GM18526 (cell line): ENCODE measurements around the gene CFAP61.

ENCODE experiments used
- POLR2A ChIP-seq: IDR thresholded peaks from 3 replicates; pipeline ENCODE4 v1.6.1; 2011; ENCODE audit not compliant: insufficient read length; ENCODE audit errors: extremely low read depth

CFAP61 gene

DNA sequence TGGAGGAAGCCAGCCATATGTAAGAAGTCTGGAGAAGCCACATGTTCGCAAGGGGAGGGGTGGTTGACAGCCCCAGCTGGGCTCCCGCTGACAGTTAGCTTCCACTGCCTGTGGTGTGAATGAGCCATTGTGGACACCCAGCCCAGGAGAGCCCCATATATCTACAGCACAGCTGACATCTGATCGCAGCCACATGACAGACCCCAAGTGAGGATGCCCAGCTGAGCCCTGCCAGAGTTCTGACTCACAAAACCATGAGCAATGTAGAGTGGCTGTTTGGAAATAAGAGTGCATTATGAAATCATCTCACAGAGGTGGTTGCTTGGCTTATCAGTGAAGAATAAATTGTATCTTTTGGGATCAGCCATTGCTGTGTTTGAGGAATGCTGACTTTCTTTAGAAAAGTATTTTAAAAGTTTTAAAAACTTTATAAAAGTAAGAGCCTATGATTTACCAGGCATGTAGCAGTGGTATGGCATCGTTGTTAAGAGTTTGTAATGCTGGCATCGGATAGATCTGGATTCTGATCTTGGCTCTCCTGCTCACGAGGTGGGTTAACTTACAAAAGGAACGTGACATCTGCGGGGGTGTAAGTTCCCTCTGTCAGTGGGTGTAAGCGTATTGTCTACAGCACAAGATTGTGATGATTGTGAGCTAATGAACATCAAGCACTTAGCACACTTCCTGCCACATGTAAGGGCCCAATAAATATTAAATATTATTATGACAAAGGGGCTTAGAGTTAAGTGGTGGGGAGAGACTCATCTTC lies 24.1 kb downstream of the CFAP61 start:
- TF ChIP-seq POLR2A: no peak

DNA sequence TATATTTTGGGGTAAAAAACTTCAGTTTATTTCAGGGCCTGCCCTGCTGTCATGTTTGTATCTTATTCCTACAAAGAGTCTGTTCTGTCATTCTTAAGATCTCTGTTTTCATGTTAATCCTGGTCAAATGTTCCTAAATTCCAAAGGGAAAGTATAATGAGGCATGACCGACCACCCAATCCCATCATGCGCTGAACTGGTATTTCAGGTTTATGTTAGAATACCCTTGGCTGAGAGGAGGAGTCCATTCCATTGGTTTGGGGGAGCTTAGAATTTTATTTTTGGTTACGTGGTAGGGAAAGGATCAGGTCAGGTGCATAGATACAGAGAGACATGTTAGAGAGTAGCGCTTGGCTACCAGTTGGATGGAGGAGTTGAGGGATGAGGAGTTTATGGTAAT lies 25.7 kb downstream of the CFAP61 start:
- no peak for TF ChIP-seq POLR2A

DNA sequence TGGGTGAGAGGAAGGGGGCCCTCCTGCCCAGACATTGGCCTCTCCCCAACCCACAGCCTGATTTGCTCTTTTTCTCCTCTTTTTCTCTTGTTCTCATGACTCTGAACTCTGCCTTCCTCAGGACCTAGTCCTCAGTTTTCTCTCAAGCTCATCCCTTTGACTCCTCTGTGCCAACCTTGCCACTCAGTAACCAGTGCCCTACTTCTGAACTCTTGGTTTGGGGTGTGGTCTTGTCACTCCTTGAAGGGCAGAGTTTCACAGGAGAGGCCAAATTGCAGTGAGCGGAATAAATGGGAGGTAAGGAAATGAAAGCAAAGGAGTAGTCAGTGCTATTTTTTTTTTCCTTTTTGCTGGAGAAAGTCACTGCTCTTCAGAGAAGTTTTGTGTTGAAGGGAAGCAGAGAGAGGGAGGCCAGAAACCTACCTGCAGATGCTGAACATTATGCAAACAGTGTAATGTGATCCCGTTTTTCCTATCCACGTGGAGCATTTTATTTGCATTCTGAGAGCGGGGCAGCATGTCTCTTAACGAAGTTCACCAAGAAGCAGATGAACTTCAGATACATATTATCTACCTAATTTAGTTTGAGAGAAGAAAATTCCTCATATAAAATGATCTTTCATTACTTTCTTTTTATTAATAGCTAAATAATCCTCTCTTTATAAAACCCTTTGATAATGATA lies 26.9 kb downstream of the CFAP61 start:
- no peak for TF ChIP-seq POLR2A

DNA sequence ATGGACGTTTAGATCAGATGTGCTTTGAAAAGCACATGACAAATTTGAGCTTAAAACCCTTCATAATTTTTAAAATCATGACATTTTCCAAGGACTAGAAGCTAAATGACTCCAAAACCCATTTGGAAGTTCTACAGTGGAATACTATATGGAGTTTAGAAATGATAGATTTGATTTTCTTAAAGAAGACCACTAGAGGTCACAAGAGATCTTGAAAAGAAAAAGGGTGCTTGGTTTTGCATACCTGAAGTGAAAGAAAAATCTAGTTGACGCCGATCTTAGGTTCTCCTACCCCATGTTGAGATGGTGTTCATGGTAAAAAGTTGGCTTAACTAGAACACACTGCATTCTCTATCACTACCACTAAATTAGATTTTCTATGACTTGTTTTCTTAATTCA lies 31.5 kb downstream of the CFAP61 start:
- TF ChIP-seq POLR2A: no peak

DNA sequence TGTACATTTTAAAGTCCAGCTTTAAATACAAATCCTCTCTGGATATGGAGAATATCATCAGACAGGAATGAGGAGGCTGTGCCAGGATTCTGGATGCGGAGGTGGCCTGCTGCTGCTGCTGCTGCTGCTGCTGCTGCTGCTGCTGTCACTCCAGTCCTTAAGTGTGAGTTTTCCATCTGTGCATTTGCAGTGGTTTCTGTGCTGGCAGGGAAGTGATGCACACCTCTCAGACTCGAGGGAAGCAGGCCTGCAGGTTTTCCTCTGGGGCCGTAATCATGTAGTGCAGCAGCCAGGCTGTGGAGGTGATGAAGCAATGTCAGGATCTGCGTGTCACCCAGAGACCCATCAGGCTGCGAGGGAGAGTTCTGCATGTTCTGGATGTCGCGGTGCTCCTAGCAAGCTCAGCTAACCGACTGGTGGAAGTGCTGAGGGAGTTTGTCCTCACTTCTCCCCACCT lies 32.0 kb downstream of the CFAP61 start:
- no peak for TF ChIP-seq POLR2A

DNA sequence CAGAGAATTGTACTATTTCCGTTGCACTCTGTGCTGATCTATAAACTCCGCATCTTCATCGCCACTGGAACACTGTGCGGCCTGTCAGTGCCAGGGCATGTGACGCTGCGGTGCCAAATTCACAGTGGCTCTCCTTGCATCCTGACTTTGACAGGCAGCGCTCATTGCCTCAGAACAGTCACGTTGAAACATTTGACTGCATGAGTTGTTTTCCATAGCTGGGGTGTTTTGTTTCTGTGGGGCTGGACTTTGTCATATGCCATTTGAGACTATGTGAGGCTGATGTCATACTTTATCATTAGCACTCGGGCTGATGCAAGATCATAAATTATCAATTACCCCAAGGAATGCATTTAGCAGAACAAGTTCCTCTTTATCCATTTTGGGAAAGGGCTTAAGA lies 32.7 kb downstream of the CFAP61 start:
- no peak for TF ChIP-seq POLR2A

DNA sequence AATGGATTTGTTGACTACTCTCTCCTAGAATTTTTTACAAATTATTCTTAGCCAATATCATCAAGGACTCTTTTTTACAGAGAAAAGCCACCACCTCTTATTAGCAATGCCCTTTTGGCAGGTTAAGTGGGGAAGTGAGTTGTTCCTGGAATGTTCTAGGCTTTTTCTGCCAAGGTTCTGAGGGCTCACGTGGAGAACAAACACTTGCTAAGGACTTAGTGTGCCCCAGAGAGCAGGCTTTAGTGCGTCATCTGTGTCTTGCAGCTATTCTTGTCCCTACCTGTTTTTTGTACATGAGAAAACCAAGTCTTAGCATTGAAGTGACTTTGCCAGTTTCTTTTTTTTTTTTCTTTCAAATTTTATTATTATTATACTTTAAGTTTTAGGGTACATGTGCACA lies 33.5 kb downstream of the CFAP61 start:
- no peak for TF ChIP-seq POLR2A

DNA sequence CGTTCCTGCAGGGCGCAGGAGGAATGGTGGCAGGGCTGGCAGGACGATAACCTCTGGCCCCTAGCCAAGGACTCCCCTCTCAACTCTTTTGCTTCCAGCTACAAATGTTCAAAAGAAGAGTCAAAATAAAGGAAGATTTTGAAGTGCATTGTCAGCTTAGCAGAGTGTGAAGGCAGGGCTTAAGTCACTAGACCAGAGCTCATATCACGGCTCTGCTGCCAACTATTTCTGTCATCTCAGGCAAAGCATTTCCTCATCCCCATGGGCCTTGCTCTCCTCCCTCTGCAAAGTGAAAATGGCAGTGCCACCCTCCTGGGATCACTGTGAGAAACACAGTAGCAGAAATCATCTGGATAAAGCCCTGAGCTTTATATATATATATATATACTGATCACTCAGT lies 36.7 kb downstream of the CFAP61 start:
- TF ChIP-seq POLR2A: no peak

DNA sequence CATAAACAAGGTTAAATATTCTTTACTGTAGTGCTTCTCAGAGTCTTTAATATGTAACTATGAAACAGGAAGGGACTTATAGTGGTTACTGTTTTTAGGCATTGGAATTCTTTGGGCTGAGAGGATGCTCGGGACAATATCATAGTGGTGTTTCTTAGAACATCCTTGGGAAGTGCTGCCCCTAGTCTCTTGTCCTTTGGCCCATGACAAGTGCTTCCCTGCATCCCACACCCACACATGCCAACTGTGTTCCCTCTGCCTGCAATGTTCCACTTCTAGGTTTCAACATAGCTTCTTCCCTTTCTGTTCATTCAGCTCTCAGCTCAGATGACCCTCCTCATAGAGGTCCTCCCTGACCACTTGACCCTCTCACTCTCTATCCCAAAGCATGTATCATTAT lies 37.6 kb downstream of the CFAP61 start:
- TF ChIP-seq POLR2A: no peak

DNA sequence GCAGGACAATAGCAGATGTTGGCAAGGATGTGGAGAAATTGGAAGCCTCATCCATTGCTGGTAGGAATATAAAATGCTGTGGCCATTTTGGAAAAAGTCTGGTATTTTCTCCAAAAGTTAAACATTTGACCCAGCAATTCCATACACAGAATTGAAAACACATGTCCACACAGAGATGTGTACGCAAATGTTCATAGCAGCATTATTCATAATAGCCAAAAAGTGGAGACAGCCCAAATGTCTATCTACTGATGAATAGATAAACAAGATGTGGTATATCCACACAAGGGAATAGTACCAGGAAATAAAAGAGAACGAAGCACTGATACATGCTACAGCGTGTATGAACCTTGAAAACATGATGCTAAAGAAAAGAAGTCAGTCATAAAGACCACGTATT lies 40.5 kb downstream of the CFAP61 start:
- no peak for TF ChIP-seq POLR2A

DNA sequence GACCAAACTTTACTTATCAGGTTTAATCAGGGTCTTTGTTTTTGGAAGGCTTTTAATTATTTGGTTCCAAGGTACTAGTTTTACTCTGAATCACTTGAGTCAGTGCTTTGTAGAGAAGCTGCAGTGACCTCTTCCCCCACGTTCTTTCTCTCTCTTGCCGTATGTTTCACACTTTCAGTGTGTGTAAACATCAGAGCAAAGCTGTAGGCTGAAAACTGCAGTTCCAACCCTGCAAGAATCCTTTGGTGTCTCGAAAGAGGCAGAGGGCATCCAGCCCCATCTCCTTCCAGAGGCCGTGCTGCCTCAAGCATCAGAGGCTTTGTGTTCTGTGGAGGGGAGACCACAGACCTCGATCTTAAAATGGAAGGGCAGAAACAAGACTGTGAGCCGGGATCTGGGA lies 42.1 kb downstream of the CFAP61 start:
- no peak for TF ChIP-seq POLR2A

DNA sequence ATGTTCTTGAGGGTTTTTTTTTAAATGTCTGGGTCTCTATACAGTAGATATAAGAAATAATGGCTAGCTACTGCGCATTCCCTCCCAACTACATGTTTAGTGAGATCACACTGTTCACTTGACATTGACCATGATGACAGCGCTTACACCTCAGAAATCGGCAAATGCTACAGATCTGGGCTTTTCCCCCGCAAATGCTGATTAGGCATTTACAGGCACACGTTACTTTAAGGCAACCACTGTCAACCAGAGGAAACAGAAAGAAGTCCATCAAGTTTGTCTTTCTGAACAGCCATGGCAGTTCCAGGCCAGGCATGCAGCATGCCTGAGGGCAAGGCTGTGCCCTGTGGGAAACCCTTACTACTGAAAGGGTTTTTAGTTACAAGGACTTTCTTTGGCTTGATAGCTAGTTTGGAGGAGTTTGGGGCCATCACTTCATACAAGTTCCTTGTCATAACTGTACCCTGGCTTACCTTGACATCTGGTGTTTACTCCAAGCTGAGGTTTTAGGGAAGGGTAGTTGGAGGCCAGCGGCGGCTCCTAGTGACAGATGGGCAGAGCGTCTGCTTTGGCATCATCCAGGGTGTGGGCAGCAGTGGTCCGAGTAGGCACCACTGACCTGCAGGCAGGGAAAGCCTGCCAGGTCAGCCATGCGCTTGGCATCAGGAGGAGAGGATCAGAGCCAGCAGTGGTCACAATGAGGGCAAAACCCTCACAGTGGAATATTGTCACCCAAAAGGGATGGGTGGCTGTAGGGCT lies 43.0 kb downstream of the CFAP61 start:
- no peak for TF ChIP-seq POLR2A

DNA sequence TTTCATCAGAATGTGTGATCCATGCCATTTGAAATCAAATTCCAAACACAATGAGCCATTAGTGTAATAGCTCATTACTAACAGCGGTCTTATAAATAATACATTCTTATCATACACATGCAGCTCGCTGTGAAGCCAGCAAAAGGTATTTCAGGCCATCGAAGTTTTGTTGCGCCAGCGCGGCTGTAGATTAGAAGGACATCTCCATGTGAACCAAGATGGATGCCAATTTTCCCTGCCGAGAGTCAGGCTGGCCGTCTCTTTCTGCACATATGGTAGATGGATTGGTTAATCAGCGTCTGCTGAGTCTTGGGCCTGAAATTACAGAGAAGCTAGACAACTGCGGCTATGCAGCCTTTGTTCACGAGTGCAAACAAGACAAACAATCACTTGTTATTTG lies 44.1 kb downstream of the CFAP61 start:
- TF ChIP-seq POLR2A: no peak

DNA sequence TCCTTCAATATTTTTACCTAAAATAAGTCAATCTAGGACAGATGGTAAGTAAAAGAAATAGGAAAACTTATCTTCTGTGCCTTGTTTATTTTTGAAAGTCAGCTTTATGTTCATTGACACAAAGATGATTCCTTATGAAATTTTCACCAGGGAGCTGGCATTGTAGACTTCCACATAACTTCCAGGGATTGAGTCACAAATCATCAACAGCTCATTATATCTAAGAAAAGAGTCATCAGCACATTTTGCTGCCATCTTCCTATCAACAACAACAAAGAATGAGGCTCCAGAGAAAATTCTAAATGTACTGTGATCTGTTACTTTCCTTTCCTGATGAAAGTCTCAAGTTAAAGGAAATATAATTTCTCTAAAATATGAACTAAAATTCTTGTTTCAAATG lies 48.5 kb downstream of the CFAP61 start:
- TF ChIP-seq POLR2A: no peak

DNA sequence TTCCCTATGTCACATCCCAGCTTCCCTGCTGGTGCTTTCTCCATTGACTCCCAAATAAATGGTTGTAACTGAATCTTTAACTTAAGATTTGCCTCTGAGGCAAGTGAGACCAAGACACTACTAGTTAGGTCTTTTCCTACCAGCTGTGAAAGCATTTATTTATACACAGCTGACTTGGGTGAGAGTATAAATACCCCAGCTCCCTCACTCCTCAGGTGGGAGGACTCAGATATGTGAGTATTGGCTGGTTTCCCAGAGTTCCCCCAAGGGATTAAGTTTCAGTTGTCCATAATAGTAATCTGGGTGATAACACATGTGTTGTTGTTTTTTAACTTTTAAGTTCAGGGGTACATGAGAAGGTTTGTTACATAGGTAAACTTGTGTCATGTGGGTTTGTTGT lies 49.8 kb downstream of the CFAP61 start:
- no peak for TF ChIP-seq POLR2A

DNA sequence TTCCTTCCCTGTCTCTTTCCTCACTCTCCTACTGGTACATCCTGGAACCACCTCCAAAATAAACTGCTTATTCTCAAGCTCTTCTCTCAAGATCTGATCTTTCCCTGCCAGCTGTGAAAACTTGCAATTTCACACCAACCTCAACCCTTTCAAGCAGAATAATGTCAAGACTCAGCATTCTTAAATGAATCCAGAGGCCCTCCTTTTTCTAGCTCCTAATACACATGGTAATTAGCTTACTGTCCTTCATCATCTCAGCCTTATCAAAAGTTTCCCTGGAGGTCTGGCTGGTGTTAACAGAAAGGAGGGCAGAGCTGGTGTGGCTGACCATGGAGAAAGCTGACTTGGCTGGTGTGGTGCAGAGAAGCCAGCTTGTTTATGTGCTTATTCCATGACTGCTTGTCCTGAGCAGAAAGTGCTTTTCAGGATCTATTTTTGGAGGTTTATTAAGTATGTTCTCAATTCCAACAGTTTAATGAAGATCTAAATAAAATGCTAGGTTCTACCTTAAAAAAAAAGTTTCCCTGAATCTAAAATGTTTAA lies 50.5 kb downstream of the CFAP61 start:
- TF ChIP-seq POLR2A: no peak
